ENCODE measurements around the gene B3GNT2.
"Not testable (repeated sequence)": the region's sequence is repeated elsewhere in the genome, so short reads cannot be mapped to it uniquely, and the experiment has no call there.

Gene B3GNT2

GRCh38 chr2:62184512-62185230 lies 11.2 kb upstream of the B3GNT2 start:
- no peak for DNase-seq

DNA sequence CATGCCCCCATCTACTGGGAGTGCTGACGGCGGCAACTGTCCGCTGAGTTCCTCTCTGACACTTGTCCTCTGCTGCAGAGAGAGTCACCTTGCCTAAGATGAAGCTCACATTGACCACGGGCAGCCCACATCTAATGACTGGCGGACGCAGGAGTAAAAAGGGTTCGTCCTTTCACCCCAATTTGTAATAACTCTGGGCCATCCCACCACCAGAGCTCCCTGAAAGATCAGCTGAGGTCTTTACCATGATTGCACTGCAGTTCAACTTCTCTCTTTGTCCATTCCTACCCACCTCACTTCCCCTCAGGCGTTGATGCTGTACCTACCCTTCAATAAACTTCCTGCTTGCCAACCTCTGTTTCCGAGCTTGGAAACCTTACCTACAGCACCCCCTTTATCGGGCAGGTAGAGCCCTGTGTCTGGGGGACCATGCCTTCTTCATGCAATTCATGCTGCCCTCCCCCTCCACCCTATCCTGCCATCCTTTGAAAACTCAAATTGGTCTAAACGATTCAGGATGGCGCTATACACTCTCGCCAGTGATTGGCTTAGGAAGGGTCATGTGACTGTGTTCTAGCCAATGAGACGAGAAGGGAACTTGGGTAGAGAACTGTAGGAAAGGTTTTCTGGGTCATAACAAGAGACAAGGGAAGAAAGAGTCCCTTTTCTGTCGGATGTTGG lies 10.3 kb upstream of the B3GNT2 start:
- DNase-seq, result no peak

DNA sequence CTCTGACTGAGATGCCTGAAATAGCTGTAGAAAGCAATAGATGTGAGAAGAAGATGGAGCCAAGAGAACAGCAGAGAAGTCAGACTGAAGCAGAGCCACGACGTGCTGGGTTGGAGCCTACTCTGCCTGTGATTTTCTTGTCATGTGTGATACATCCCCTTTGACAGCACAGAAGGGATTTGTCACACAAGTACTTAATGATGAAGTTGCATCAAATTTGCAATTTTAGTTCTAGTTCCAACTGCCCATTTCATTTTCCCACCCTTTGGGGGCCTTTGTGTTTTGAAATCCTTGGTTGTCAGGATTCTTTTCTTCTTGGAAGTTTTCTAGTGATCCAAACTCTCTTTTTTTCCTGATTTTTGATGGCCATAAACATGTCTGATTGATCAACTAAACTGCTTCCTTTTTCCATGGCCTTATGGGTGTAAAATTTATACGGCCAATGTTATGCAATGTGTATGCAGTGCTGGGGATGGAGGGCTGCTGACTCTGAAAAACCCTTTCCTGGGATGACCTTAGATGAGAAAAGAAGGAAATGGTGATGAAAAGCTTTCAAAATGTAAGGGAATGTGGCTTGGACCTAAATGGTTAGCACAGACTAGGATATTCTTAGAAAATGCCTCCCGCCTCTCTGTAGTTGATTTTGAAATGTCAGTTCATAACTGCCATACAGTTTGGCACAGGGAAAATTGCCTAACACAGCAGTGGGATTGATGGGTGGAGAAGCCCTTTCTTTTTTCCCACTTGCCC lies 9.6 kb upstream of the B3GNT2 start:
- no peak for DNase-seq

- DNase-seq, result no peak
These were observed 8.7 kb upstream of the B3GNT2 start for GRCh38 chr2:62187246-62187645.

DNA sequence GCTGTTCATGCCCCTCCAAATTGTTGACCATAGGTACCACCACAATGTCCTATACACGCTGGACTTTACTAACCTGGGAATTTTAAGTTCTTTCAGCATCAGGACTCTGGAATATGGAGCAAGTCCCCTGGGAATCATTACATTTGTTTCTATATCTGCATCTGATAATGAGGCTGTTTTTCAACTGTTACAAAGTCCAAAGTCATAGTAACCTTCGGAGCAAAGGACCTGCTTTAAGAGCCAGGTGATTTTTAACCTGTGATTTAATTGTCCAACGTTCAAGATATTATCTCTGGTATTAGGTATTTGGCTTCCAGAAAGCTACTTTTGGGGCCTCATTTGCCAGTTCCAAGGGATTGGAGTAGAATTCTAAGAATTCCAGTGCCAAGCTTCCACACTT lies 7.5 kb upstream of the B3GNT2 start:
- DNase-seq, result no peak

DNA sequence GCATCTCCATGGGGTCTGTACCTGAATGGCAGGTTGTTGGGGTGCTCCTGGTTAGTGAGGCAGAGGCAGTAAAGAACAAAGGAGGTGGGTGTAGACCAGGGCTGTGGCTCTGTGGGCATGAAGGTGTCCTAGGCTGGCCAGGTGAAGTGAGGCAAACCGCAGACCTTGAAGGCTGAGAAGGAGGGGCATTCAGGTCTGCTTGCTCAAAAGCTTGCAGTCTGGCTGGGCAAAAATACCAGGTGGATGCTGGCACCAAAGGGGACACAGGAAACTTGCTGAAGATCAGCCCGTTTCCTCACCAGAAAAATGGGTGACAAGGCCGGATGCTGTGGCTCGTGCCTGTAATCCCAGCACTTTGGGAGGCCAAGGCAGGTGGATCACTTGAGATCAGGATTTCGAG lies 6.7 kb upstream of the B3GNT2 start:
- DNase-seq, result no peak

- DNase-seq, result no peak
These were observed 3.1 kb upstream of the B3GNT2 start for GRCh38 chr2:62192811-62193210.

DNA sequence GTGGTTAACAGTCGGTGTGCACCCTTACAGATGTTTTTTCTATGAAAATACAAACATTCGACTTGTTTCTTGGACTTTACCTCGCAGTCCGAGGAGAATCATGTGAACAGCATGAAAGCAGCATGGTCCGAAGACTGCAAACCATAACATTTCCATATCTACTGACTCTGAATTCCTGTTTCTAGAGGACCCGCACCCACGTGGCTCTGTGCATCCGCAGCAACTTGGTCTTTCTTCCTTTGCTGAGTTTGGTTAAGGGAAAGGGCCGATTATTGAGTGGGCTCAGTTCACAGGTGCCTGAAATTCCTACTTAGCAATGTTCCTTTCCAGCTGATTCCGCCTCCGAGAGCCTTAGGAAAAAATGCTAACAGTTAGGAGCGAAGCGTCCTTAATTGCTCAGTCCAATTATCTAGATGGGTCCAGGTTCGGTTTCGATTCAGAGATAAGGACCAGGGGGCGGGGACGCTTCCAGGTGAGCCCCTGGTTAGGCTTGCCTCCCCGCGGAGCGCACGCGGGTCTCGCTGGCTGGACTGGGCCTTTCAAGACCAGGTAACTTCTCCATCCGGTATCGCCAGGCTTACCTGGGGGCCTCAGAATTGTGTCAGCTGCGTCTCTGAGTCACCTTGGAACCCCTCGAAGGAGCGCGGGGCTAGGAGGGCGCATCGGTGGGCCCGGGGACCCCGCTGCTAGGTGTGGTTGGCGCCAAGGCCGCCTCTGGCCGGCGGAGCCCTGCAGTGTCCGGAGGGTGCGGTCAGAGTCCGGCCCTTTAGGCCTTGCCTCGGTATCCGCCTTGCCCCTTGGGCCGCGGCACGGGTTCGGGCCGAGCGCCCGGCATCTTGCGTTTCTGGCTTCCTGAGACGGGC lies 1.1 kb upstream of the B3GNT2 start:
- no peak for DNase-seq

- peak in 28 of 56 donors; percentile 17 to 79 (median 56) for DNase-seq
These were observed 475 bp downstream of the B3GNT2 start for GRCh38 chr2:62196278-62196901.

DNA sequence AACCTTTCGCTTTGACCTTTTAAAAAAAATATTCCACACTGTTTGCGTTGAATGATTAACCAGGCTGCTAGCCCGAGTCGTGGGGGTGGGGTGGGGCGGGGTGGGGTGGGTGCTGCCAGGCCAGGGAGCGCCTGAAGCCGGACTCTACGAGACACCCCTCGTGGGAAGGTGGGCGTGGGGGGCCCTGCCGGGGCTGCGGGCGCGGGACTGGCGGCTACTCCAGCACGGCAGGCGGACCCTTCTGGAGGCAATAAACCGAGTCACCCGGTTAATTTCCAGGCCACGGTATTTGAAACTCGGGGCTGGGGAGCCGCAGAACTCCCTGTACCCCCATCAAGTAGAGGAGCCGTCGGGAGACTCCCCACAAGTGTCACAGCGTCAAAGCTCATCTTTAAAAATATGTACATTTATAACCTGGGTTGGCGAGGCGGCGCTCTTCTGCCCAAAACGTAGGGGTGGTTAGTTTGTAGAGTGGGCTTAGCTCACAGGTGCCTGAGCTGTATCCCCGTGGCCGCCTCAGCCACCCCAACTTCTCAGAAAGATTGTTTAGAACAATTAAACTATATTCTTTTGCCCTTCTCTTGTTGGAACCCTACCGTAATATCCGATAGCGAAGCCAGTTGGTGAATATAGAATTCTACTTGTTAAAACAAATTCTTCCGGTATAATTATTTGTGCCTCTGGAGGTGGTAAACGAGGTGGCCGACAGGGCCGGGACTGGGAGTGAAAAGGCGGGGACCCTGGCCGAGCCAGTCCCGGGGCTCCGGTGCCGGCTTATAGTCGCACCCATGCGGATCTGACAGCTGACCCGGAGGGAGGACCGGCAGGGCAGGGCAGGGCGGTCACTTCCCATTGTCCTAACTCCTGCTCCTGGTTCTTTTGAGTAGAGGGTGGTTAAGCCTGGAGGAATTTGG lies 1.4 kb downstream of the B3GNT2 start:
- DNase-seq, result peak in 11 of 56 donors; percentile 6 to 37 (median 22)

- no peak for DNase-seq
These were observed 2.2 kb downstream of the B3GNT2 start for GRCh38 chr2:62197925-62198633.

DNA sequence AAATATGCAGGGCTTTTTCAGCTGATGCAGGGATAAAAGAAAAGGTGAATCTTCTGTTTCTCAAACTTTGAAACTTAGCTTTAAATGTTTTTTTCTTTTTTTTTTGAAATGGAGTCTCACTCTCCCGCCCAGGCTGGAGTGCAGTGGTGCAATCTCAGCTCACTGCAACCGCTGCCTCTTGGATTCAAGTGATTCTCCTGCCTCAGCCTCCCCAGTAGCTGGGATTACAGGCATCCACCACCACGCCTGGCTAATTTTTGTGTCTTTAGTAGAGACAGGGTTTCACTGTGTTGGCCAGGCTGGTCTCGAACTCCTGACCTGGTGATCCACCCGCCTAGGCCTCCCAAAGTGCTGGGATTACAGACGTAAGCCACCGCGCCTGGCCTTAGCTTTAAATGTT lies 2.9 kb downstream of the B3GNT2 start:
- not testable (repeated sequence) for DNase-seq

- DNase-seq, result no peak
These were observed 3.6 kb downstream of the B3GNT2 start for GRCh38 chr2:62199392-62200125.

- DNase-seq, result no peak
These were observed 4.5 kb downstream of the B3GNT2 start for GRCh38 chr2:62200291-62200841.

GRCh38 chr2:62200868-62201267 lies 5.0 kb downstream of the B3GNT2 start:
- no peak for DNase-seq

DNA sequence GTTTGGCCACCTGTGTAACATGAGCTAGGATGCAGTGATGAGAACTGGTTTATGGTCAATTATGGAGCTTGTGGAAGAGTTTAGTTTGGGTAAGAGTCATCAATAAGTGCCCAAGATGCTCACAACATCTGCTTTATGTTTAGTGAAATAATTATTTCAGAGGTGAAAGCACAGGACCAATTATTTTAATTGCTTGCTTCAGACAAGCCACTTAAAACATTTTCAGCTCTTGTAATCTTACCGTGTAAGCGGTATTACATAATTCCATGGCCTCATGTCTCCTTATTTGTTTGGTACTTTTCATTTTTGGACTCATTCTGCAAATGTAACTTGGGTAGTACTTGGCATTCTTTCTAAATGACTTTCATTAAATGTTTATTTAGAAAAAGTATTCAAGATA lies 5.4 kb downstream of the B3GNT2 start:
- DNase-seq, result no peak

GRCh38 chr2:62202019-62202722 lies 6.3 kb downstream of the B3GNT2 start:
- DNase-seq, result no peak

Data from amygdala (tissue), 56 donors.